Measurements from ENCODE around the gene EXOC3L1. TPM values are rescaled to one million over a fixed set of nuclear protein-coding genes. Genes with fewer than 3 reads are reported as not detected.

EXOC3L1 gene
- total and polyA plus RNA-seq, 11 donors: 1.9 to 9.1 (median 3.2) TPM

DNA sequence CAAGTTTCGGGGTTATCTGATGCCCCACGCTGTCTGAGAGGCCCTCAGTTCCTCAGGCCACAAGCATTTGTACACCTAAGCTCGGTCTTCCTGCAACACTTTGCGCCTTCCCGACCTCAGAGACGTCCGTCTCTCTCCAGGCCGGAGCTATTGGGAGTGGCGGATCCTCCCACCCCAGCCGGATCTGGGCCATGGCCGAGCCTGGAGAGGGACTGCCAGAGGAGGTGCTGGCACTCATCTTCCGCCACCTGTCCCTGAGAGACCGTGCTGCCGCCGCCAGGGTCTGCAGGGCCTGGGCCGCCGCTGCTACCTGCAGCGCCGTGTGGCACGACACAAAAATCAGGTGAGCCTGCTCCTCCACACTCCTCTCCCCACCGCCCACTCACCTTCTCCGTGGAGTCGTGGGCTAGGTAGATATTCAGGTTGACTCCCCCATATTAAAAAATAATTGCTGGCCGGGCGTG is 28.3 kb downstream of the EXOC3L1 start:
- Histone ChIP-seq H3K4me1 (peaks cover 0 to 71% (median 55%) of the 10 kb centered on the region in 12 donors), H3K4me3 (peak overlapping the region in 10 of 12 donors; percentile 75 to 98 (median 97)), H3K9me3 (no peaks in the 10 kb centered on the region), H3K36me3 (no peaks in the 10 kb centered on the region), H3K27ac (peak overlapping the region in 11 of 12 donors; percentile 17 to 88 (median 83)), H3K27me3 (peaks cover 0 to 48% (median 7%) of the 10 kb centered on the region in 9 donors)
- ATAC-seq (peak; percentile 1 to 51 (median 24)), DNase-seq (peak in 3 of 5 donors; percentile 64 to 82 (median 70))
- intact Hi-C loops (cut with DNase I): loop anchor here in 1 of 10 donors (2.0 kb wide), 1 partner anchor 21 kb away; the partner anchor contains the start of gene MATCAP1
- TF ChIP-seq, protein P1, sequence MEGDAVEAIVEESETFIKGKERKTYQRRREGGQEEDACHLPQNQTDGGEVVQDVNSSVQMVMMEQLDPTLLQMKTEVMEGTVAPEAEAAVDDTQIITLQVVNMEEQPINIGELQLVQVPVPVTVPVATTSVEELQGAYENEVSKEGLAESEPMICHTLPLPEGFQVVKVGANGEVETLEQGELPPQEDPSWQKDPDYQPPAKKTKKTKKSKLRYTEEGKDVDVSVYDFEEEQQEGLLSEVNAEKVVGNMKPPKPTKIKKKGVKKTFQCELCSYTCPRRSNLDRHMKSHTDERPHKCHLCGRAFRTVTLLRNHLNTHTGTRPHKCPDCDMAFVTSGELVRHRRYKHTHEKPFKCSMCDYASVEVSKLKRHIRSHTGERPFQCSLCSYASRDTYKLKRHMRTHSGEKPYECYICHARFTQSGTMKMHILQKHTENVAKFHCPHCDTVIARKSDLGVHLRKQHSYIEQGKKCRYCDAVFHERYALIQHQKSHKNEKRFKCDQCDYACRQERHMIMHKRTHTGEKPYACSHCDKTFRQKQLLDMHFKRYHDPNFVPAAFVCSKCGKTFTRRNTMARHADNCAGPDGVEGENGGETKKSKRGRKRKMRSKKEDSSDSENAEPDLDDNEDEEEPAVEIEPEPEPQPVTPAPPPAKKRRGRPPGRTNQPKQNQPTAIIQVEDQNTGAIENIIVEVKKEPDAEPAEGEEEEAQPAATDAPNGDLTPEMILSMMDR (IDR thresholded peaks at IDR 0.05): no peak
- no peak for TF ChIP-seq POLR2A (IDR thresholded peaks at IDR 0.05)
- 33 to 43% (median 36%) methylated on average over 25 of the region's 25 CpGs for WGBS, 4 donors

DNA sequence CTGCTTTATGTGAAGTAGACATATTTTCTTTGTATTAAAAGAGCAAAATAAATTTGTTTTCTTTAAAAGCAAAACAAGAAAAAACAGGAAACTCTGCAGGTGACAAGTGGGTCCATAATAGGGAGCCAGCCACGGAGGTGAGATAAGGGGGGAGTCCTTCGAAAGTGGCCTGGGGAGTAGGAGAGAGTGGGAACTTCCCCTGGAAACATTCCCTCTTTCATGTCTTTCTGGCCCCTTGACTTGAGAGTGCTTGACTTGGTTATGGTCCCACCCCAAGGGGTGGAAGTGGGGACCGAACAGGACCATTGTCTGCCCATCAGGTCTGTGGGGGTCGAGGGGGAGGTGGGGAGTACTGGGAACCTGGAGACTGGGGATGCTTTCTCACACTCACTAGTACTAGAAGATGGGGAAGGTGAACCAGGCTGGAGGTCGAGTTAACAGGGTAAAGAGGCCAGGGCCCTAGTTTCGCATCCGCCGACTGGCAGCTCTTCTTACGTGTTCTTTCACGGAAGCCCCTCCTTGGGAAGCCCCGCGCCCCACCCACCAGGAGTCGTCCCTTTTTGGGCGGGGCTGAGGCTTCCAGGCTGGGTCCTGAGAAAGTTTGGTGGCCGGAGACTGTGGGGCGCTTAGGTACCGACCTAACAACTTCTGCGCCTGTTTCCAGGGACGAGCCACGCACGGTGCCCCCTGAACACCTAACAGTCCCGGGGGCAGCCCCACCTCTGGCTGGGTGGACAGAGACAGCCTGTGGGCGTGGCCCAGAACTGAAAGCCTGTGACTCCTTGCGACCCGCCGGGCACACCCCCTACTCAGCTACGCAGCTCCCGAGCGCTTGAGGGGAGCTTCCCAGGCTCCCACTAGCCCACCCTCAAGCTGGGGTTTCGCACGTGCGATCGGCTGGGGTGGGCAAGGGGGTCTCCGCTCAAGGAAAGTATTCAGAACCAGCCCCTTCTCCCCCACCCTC is 31.0 kb downstream of the EXOC3L1 start:
- intact Hi-C loops (cut with DNase I): loop anchor here in 6 of 10 donors (1.0 to 10.0 kb wide), 6 partner anchors 26 to 264 kb away; partner anchors contain the start of genes CBFB (in 1 of the 6) and PHAF1 (in 1 of the 6)
- peak overlapping the region; percentile 75 to 98 (median 97) for H3K4me3 ChIP-seq
- peak overlapping the region; percentile 36 to 94 (median 83) for H3K27ac ChIP-seq
- DNase-seq (peak in 2 of 5 donors; percentile 59 to 62), ATAC-seq (no peak)
- no peaks in the 10 kb centered on the region for H3K9me3 ChIP-seq
- TF ChIP-seq, protein P1 (IDR thresholded peaks at IDR 0.05): no peak
- no peak for TF ChIP-seq POLR2A (IDR thresholded peaks at IDR 0.05)
- H3K4me1 ChIP-seq: peaks cover 0 to 65% (median 52%) of the 10 kb centered on the region in 12 donors
- H3K36me3 ChIP-seq: peaks cover 0 to 5% (median 0%) of the 10 kb centered on the region in 9 donors
- H3K27me3 ChIP-seq: peaks cover 0 to 25% (median 0%) of the 10 kb centered on the region in 9 donors
- 7 to 11% (median 8%) methylated on average over 30 to 34 of the region's 34 CpGs for WGBS, 4 donors

DNA sequence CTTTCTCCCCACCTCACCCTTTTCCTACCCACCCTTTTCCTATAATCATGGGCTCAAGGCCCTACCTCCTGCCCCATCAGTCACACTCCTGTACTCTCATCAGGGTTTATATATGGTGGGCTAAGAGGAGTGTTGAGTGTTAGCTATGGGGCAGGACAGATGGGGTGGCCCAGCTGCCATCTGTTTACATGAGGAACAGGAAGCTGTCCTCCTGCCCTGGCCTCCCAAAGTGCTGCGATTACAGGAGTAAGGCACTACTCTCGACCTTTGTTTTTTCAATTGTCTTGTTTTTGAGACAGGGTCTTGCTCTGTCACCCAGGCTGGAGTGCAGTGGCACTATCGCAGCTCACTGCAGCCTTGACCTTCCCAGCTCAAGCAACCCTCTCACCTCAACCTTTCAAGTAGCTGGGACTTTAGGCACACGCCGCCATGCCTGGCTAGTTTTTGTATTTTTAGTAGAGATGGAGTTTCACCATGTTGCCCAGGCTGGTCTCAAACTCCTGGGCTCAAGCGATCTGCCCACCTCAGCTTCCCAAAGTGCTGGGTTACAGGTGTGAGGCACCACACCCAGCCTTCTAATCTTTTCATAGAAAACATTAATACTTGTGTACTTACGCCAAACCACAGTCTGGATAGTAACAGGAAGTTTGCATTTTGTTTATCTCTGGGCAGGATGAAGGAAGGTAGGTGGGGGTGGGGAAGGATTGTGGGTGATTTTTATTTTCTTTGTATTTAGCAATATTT is 31.9 kb downstream of the EXOC3L1 start:
- H3K4me3 ChIP-seq: peak overlapping the region in 2 of 12 donors; percentile 97 to 98
- ATAC-seq (no peak), DNase-seq (no peak)
- peak overlapping the region in 1 of 12 donors; percentile 94 for H3K27ac ChIP-seq
- H3K9me3 ChIP-seq: no peaks in the 10 kb centered on the region
- H3K27me3 ChIP-seq: peaks cover 0 to 17% (median 0%) of the 10 kb centered on the region in 9 donors
- 76 to 83% (median 80%) methylated on average over 7 of the region's 7 CpGs for WGBS, 4 donors
- H3K36me3 ChIP-seq: peaks cover 0 to 5% (median 0%) of the 10 kb centered on the region in 9 donors
- TF ChIP-seq, protein P1 (IDR thresholded peaks at IDR 0.05): no peak
- no peak for TF ChIP-seq POLR2A (IDR thresholded peaks at IDR 0.05)
- intact Hi-C loops (cut with DNase I): loop anchor here in 8 of 10 donors (2.0 to 10.0 kb wide), 7 partner anchors 51 to 263 kb away; partner anchors contain the start of genes CBFB (in 1 of the 8) and PHAF1 (in 1 of the 8)
- peaks cover 0 to 56% (median 44%) of the 10 kb centered on the region in 12 donors for H3K4me1 ChIP-seq
